Vagina (tissue), 2 donors: ENCODE results near the gene MARCHF6.

Experiments
- POLR2A ChIP-seq, 2 donors: fragments of 450-650 bp; IDR thresholded peaks; one replicate each; pipeline ENCODE4 v1.6.1; 2017; ENCODE audit warnings: antibody characterized with exemption in 2 of 2, mild to moderate bottlenecking in 2 of 2, moderate library complexity in 2 of 2
- TF ChIP-seq, protein P1 (sequence below), 3 experiments: fragments of 450-650 bp in 2 of 3; fragments of 200-600 bp in 1 of 3; sonication (generic) in 1 of 3; IDR thresholded peaks; one replicate each; pipeline ENCODE4 v1.5.1; 2017 to 2019; ENCODE audit warnings: antibody characterized with exemption in 3 of 3, mild to moderate bottlenecking in 2 of 3, moderate library complexity in 2 of 3

DNA sequence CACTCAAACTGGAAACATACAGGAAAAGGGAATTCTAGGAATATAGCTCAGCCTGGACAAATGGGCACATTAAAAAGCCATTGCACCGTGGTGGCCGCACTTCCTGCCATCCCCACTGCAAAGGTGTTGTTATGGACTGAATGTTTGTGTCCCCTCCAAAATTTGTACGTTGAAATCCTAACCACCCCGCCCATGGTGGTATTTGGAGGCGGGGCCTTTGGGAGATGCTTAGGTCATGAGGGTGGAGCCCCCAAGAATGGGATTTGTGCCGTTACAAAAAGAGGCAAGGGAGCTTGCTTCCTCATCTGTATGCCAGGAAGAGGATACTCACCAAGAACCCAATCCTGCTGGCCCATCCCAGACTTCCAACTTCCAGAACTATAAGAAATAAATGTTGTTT lies 44.7 kb upstream of the MARCHF6 start:
- TF ChIP-seq, protein P1, sequence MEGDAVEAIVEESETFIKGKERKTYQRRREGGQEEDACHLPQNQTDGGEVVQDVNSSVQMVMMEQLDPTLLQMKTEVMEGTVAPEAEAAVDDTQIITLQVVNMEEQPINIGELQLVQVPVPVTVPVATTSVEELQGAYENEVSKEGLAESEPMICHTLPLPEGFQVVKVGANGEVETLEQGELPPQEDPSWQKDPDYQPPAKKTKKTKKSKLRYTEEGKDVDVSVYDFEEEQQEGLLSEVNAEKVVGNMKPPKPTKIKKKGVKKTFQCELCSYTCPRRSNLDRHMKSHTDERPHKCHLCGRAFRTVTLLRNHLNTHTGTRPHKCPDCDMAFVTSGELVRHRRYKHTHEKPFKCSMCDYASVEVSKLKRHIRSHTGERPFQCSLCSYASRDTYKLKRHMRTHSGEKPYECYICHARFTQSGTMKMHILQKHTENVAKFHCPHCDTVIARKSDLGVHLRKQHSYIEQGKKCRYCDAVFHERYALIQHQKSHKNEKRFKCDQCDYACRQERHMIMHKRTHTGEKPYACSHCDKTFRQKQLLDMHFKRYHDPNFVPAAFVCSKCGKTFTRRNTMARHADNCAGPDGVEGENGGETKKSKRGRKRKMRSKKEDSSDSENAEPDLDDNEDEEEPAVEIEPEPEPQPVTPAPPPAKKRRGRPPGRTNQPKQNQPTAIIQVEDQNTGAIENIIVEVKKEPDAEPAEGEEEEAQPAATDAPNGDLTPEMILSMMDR (IDR thresholded peaks at IDR 0.05), result no peak
- TF ChIP-seq POLR2A (IDR thresholded peaks at IDR 0.05), result no peak
